A673 (cell line): Measurements from ENCODE around the gene NFATC2.

Source experiments
- CTCF ChIP-seq: fragments of 300-800, 200-600 bp; sonication (generic); conservative IDR thresholded peaks from 2 replicates; pipeline ENCODE4 v1.5.1; 2017; ENCODE audit warnings: low read depth, mild to moderate bottlenecking, antibody characterized with exemption, low read length, moderate library complexity, mixed read lengths
- EZH2 ChIP-seq: fragments of 200-600 bp; sonication (generic); IDR thresholded peaks from 2 replicates; pipeline ENCODE4 v1.6.1; 2017; ENCODE audit warnings: borderline replicate concordance, low read depth, mild to moderate bottlenecking, mixed read lengths, antibody characterized with exemption, low read length; ENCODE audit not compliant: poor library complexity, severe bottlenecking

GRCh38 chr20:51387125-51387875 is 155.2 kb downstream of the NFATC2 start:
- TF ChIP-seq CTCF (no peak), EZH2 (no peak)
